Measurements from ENCODE around the gene RNF126.
"Not testable (repeated sequence)": the region's sequence is repeated elsewhere in the genome, so short reads cannot be mapped to it uniquely, and the experiment has no call there.

RNF126 gene

GRCh38 chr19:686589-687297 is 23.7 kb upstream of the RNF126 start:
- in situ Hi-C loops (cut with HindIII; ENCODE audit: low sequenced_read_pairs), result no loop called here

DNA sequence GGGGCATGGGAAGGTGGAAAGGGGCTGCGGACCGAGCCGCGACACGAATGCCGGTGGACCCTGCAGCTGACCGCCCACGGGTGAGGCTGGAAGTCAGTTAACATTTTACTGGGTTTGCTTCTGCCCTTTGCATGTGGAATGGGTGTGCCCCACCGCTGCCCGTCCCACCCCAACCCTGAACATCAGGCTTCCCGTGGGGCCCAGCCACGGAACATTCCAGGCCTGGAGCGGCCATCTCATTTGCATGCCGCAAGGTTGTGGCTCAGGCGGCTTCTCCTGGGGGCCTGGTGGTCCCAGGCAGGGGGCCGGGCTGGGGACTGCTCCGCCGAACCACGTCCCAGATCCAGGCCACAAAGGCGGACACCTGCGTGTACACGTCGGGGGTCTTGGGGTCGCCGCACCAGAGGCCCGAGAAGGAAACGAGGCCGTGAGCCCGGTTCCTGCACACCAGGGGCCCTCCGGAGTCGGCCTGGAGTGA is 22.5 kb upstream of the RNF126 start:
- in situ Hi-C loops (cut with HindIII; ENCODE audit: low sequenced_read_pairs), result no loop called here

- in situ Hi-C loops (cut with HindIII; ENCODE audit: low sequenced_read_pairs), result no loop called here
Observed at GRCh38 chr19:682678-683320, 19.8 kb upstream of the RNF126 start.

DNA sequence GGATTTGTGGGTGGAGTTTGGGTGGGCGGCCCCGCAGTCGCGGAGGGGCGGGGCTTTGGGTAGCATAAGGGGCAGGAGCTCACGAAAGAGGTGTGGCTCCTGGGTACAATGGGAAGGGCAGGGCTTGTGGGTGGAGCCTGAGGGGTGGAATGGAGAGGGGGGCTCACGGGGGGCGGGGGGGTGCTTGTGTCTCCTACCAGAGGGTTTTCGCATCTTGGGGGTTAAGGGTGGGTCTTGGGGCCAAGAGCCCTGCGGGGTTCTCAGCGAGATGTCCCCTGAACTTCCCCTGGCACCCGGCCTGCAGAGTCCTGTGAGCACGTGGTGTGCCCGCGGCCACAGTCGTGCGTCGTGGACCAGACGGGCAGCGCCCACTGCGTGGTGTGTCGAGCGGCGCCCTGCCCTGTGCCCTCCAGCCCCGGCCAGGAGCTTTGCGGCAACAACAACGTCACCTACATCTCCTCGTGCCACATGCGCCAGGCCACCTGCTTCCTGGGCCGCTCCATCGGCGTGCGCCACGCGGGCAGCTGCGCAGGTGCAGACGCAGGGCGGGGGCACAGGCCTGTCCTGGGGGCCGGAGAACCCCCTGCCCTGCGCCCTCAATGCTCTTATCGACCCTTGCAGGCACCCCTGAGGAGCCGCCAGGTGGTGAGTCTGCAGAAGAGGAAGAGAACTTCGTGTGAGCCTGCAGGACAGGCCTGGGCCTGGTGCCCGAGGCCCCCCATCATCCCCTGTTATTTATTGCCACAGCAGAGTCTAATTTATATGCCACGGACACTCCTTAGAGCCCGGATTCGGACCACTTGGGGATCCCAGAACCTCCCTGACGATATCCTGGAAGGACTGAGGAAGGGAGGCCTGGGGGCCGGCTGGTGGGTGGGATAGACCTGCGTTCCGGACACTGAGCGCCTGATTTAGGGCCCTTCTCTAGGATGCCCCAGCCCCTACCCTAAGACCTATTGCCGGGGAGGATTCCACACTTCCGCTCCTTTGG is 18.3 kb upstream of the RNF126 start:
- in situ Hi-C loops (cut with HindIII; ENCODE audit: low sequenced_read_pairs), result no loop called here

GRCh38 chr19:680287-681028 is 17.4 kb upstream of the RNF126 start:
- in situ Hi-C loops (cut with HindIII; ENCODE audit: low sequenced_read_pairs), result no loop called here

DNA sequence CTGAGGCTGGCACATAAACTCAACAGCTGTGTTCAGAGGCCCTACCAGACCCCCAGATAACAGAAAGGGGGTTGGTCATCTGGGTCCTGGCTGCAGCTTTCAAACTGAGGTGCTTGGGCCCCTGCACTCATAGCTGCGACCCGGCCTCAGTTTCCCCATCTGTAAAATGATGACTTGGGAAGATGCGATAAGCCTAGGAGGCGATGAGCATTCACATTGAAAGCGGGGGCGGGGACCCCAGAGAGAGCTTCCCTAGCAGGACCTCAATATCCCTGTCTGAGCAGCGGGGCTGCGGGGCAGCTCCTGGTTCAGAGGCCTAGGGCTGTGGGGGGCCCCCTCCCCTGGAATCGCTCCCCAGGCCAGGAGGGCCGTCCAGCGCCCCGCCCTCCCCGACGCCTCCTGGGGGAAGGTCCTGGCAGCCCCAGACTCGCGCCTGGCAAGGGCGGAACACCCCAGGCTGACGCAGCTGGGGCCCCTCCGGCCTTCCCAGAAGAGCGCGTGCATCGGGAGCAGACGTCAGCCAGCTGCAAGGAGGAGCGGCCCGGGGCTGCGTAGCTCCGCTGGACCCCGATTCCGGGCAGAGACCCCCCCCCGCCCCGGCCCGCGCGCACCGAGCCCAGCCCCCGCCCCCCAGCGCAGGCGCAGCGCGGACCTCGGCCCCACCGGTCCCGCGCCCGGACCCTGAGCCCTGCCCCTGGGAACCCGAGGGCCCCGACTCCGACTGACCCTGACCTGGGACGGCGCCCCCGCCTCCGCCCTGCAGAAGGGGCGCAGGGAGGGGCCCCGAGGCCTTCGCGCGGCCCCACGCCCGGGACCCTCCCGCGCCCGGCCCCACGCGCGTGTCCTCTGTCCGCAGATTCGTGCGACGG is 16.6 kb upstream of the RNF126 start:
- in situ Hi-C loops (cut with HindIII; ENCODE audit: low sequenced_read_pairs), result no loop called here

DNA sequence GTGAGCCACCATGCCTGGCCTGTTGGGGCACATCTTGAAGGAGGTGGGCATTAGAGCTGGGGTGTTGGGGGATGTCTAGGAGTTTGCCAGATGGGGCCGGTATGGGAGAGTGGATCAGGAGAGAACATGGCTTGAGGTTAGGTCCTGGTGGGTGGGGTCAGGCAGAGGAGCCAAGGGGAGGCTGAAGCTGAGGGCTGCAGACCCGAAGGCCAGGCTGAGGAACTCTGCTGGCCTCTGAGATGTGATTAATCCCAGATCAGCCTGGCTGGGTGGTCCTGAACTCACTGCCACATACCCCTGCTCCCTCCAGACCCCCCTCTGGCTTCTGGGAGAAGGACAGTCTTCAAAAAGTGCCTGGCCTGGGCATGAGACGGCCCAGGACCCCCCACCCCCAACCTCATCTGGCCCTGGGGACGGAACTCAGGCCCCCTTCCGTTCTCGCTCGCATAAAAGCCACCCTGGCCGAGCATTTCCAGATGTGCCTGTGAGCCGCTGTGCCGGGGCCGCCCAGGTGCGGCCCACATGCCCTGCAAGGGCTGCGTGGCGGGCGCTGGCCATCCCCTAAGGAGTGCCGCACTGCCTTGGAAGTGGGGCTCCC is 15.9 kb upstream of the RNF126 start:
- in situ Hi-C loops (cut with HindIII; ENCODE audit: low sequenced_read_pairs), result no loop called here

DNA sequence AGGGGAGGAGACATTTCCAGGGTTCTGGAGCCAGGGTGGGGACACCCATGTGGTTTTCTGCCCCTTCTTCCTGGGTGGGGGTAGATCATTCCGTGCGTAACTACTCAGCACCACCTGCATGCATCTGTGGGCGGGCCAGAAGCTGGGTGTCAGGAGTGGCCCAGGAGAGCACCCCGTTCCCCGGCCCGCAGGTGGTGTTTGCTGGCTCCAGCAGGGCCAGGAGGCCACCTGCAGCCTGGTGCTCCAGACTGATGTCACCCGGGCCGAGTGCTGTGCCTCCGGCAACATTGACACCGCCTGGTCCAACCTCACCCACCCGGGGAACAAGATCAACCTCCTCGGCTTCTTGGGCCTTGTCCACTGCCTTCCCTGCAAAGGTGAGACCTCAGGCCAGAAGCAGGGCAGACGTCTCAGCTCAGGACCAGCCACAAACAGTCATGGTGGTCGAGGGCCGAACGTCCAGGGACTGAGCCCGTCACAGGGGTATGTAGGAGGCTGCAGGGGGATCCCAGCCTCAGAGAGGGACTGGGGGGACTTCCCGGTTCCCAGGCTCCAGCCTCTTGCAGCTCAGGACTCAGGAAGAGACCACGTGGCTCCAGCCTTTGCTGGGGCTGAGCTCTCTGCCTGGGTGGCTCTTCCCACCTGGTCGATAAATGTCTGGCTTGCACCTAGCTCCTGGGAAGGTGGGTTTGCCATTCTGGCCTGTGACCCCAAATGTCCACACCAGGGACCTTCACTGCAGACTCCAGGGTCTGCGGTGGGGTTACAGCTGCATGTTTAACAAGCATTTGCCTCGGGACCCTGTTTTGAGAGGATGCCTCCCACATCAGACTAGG is 14.8 kb upstream of the RNF126 start:
- in situ Hi-C loops (cut with HindIII; ENCODE audit: low sequenced_read_pairs), result no loop called here

- in situ Hi-C loops (cut with HindIII; ENCODE audit: low sequenced_read_pairs), result no loop called here
Observed at GRCh38 chr19:677201-677600, 14.2 kb upstream of the RNF126 start.

GRCh38 chr19:676339-677105 is 13.5 kb upstream of the RNF126 start, which contains the start of gene FSTL3:
Gene FSTL3 (plus strand): TSS chr19:676392. CDS start chr19:676424, 32 bp downstream.
- in situ Hi-C loops (cut with HindIII; ENCODE audit: low sequenced_read_pairs), result no loop called here

GRCh38 chr19:676007-676338 is 13.0 kb upstream of the RNF126 start:
- in situ Hi-C loops (cut with HindIII; ENCODE audit: low sequenced_read_pairs), result no loop called here

GRCh38 chr19:674282-675151 is 11.5 kb upstream of the RNF126 start:
- in situ Hi-C loops (cut with HindIII; ENCODE audit: low sequenced_read_pairs), result no loop called here

DNA sequence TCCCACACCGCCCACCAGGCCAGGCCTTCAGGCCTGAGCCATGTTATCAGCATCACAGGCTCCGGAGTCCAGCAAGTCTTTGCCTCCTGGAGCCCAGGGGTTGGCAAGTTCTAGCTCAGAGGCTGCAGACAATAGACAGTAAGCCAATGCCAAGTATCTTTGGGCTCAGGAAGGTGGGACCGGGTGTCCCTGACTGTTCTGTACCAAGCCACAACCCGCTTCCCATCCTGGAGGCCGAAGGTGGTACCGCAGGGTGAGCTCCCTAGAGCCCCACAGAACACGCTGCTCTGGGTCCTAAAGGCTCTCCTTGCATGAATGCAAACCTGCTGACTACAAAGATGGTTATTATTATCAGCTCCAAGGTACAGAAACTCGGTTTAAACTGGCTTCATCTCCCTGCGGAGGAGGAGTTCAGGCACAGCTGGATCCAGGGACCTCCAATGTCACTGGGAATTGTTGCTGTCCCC is 7.6 kb upstream of the RNF126 start:
- in situ Hi-C loops (cut with HindIII; ENCODE audit: low sequenced_read_pairs), result no loop called here

DNA sequence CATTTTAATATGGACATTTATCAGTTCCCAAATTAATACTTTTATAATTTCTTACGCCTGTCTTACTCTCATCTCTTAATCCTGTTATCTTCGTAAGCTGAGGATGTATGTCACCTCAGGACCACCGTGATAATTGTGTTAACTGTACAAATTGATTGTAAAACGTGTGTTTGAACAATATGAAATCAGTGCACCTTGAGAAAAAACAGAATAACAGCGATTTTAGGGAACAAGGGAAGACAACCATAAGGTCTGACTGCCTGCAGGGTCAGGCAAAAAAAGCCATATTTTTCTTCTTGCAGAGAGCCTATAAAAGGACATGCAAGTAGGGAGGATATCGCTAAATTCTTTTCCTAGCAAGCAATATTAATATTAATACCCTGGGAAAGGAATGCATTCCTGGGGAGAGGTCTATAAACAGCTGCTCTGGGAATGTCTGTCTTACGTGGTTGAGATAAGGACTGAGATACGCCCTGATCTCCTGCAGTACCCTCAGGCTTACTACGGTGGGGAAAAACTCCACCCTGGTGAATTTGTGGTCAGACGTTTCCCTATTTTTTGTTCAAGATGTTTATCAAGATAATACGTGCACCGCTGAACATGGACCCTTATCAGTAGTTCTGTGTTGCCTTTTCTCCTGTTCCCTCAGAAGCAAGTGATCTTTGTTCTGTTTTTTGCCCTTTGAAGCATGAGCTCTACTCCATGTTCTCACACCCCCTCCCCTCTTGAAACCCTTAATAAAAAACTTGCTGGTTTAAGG is 5.8 kb upstream of the RNF126 start:
- in situ Hi-C loops (cut with HindIII; ENCODE audit: low sequenced_read_pairs), result not testable (repeated sequence)

DNA sequence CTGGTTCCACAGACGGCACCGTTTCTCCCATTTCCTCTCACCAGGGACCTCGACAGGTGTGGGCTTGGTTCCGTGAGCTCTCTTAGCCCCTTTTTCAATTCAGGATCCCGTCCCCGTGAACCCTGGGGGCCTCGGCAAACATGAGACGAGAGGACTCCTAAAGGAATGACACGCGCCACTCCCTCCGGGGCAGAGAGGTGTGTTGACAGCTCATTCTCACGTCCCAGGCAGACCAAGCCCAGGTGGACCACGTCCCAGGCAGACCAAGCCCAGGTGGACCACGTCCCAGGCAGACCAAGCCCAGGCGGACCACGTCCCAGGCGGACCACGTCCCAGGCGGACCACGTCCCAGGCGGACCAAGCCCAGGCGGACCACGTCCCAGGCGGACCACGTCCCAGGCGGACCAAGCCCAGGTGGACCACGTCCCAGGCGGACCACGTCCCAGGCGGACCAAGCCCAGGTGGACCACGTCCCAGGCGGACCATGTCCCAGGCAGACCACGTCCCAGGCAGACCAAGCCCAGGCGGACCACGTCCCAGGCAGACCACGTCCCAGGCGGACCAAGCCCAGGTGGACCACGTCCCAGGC is 4.1 kb upstream of the RNF126 start:
- in situ Hi-C loops (cut with HindIII; ENCODE audit: low sequenced_read_pairs), result not testable (repeated sequence)
